ENCODE results near the gene SEC14L5.

Gene SEC14L5

GRCh38 chr16:4933871-4934395 lies 24.2 kb upstream of the SEC14L5 start:
- H3K79me2 ChIP-seq (ENCODE audit: insufficient read depth, low read length): no peaks in the 10 kb centered on the region
- TF ChIP-seq CTCF (IDR thresholded peaks at IDR 0.05; ENCODE audit: low read length): no peak
- TF ChIP-seq EZH2 (IDR thresholded peaks at IDR 0.05; ENCODE audit: borderline replicate concordance, low read length): no peak
- no peaks in the 10 kb centered on the region for H3K9me2 ChIP-seq (ENCODE audit: low read depth, low read length)
- no peaks in the 10 kb centered on the region for H3K9me3 ChIP-seq (ENCODE audit: low read length)
- H3F3A ChIP-seq (ENCODE audit: insufficient read depth, low read length): no peaks in the 10 kb centered on the region
- H3K9ac ChIP-seq (ENCODE audit: low read length): no peak overlapping the region
- H3K27ac ChIP-seq (ENCODE audit: low read depth, low read length, poor library complexity, severe bottlenecking): no peak overlapping the region
- no peak overlapping the region for H3K4me3 ChIP-seq (ENCODE audit: low read depth, low read length, poor library complexity, severe bottlenecking)
- no peak overlapping the region for H3K4me2 ChIP-seq (ENCODE audit: low read length)
- H3K27me3 ChIP-seq (ENCODE audit: insufficient read depth, low read length): no peaks in the 10 kb centered on the region; the same call in 1 of the 2 replicates
- H4K20me1 ChIP-seq (ENCODE audit: insufficient read depth, low read length): no peaks in the 10 kb centered on the region
- H3K4me1 ChIP-seq (ENCODE audit: insufficient read depth, low read length, severe bottlenecking): peaks cover 9% of the 10 kb centered on the region
- no peaks in the 10 kb centered on the region for H3K36me3 ChIP-seq (ENCODE audit: insufficient read depth, low read length)
- no peak overlapping the region for H2AFZ ChIP-seq (ENCODE audit: low read length)

DNA sequence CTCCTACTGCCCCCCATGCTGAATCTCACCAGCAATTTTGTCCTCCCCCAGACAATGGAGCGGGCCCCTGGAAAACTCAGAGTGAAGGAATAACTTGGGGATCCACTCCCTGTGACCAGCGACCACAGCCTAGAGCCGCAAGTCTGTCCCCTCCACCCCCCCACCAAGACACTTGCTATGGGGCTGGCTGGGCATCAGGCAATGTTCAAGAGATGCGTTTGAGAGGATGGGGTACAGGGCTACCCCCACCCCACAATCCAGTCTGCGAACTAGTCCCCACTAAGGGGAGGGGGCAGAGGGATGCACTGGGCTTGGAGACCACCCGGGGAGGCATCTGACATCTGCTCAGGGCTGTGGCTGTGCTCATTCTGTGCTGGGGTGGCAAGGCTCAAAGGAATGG lies 23.5 kb upstream of the SEC14L5 start:
- Histone ChIP-seq H4K20me1 (ENCODE audit: insufficient read depth, low read length) (no peaks in the 10 kb centered on the region), H3K9ac (ENCODE audit: low read length) (no peak overlapping the region), H3K4me2 (ENCODE audit: low read length) (no peak overlapping the region), H3K27ac (ENCODE audit: low read depth, low read length, poor library complexity, severe bottlenecking) (no peak overlapping the region), H2AFZ (ENCODE audit: low read length) (no peak overlapping the region), H3K4me1 (ENCODE audit: insufficient read depth, low read length, severe bottlenecking) (peaks cover 9% of the 10 kb centered on the region), H3K9me3 (ENCODE audit: low read length) (no peaks in the 10 kb centered on the region), H3K36me3 (ENCODE audit: insufficient read depth, low read length) (no peaks in the 10 kb centered on the region), H3K79me2 (ENCODE audit: insufficient read depth, low read length) (no peaks in the 10 kb centered on the region), H3K27me3 (ENCODE audit: insufficient read depth, low read length) (no peaks in the 10 kb centered on the region; the same call in 1 of the 2 replicates), H3F3A (ENCODE audit: insufficient read depth, low read length) (no peaks in the 10 kb centered on the region), H3K4me3 (ENCODE audit: low read depth, low read length, poor library complexity, severe bottlenecking) (no peak overlapping the region), H3K9me2 (ENCODE audit: low read depth, low read length) (no peaks in the 10 kb centered on the region)
- TF ChIP-seq EZH2 (IDR thresholded peaks at IDR 0.05; ENCODE audit: borderline replicate concordance, low read length) (no peak), CTCF (IDR thresholded peaks at IDR 0.05; ENCODE audit: low read length) (no peak)

- Histone ChIP-seq H3K4me3 (ENCODE audit: low read depth, low read length, poor library complexity, severe bottlenecking) (no peak overlapping the region), H3K9ac (ENCODE audit: low read length) (no peak overlapping the region), H3K79me2 (ENCODE audit: insufficient read depth, low read length) (no peaks in the 10 kb centered on the region), H3F3A (ENCODE audit: insufficient read depth, low read length) (no peaks in the 10 kb centered on the region), H3K9me2 (ENCODE audit: low read depth, low read length) (no peaks in the 10 kb centered on the region), H3K4me2 (ENCODE audit: low read length) (no peak overlapping the region), H2AFZ (ENCODE audit: low read length) (no peak overlapping the region), H4K20me1 (ENCODE audit: insufficient read depth, low read length) (no peaks in the 10 kb centered on the region), H3K9me3 (ENCODE audit: low read length) (no peaks in the 10 kb centered on the region), H3K27me3 (ENCODE audit: insufficient read depth, low read length) (no peaks in the 10 kb centered on the region; the same call in 1 of the 2 replicates), H3K36me3 (ENCODE audit: insufficient read depth, low read length) (no peaks in the 10 kb centered on the region), H3K4me1 (ENCODE audit: insufficient read depth, low read length, severe bottlenecking) (peaks cover 9% of the 10 kb centered on the region), H3K27ac (ENCODE audit: low read depth, low read length, poor library complexity, severe bottlenecking) (no peak overlapping the region)
- TF ChIP-seq CTCF (IDR thresholded peaks at IDR 0.05; ENCODE audit: low read length): no peak
Measured at GRCh38 chr16:4935241-4935855, 22.8 kb upstream of the SEC14L5 start.
